ENCODE data around the gene CDK14.
A peak's percentile ranks its signal among the peaks of the same experiment; 100 is the strongest.

Gene CDK14

DNA sequence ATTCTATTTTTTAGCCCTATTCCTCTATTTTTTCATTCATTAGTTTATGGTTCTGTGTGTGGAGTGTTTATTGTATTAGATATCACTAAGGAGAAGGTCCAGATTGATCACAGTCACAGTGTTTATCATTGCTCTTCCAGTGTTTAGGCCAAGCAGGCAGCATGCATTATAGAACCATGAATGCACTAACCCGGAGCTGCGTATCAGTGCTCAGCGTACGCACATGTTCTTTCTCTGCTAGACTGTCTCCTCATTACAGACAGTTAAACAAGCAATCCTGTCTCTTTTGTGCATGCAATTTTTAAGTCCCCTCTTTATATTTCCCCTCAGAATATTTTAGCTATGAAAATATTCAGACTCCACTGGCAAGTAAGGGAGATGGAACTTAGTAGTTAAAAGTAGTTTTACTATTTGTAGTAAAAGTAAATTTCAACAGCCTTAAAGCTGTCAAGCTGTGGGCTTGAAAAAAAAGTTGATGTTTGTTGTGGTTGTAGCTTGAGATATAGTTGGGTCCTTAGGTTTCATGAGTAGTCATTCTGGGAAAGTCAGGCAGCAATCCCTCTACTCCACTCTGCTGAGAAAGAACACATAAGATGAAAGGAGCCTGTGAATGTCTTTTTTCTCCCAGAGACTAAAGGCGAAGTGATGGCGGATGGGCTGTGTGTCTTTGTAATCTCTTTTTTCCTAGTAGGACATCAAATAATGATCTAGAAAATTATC, 260.4 kb downstream of the CDK14 start:
- no peak for DNase-seq

DNA sequence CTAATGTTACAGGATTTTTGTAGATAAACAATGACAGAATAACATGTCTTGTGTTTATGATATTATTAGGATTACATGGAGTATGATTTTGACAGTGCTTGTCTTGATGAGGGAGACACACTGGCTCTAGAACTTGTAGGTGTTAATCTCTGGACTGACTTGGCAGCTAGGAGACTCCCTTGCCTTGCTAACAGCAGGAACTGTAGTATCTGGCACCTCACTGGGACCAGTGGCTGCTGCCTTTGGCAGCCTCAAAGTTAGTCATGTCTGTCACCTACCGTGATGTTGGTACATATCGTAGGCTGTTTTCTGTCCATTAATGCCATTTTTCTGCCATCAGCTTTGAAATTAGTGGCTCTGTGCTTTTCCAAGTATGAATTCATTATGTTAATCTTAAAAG, 261.5 kb downstream of the CDK14 start:
- no peak for DNase-seq

DNA sequence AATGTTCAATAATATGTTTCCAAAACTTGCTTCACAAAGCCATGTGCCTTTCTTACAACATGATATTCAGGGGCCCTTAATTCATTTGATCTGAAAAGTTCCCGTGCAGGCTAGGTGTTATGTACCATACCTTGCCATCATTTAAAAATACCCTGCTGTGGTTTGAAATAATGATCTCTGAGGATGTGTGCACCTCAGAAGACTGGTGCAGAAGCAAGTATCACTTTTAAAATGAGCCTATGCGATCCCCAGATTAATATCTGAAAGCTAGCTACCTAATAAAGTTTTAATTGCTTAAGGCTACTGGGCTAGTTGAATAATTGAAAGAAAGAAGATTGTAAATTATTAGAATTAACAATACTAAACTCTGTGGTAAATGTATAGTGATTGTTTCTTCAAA, 262.4 kb downstream of the CDK14 start:
- no peak for DNase-seq

DNA sequence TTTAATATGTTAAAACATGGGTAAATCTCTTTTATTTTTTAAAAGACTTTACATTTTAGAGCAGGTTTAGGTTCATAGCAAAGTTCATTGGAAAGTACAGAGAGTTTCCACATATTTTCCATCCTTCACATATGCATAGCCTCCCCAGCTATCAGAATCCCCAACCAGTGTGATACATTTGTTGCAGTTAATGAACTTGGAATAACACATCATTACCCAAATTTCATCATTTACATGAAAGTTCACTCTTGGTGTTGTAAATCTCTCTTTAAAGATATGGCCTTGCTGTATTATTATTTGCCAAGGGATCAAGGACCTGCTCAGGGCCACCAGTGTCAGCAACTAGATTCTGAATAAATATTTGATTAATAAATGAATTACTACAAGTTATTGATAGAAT, 263.4 kb downstream of the CDK14 start:
- DNase-seq, result no peak

DNA sequence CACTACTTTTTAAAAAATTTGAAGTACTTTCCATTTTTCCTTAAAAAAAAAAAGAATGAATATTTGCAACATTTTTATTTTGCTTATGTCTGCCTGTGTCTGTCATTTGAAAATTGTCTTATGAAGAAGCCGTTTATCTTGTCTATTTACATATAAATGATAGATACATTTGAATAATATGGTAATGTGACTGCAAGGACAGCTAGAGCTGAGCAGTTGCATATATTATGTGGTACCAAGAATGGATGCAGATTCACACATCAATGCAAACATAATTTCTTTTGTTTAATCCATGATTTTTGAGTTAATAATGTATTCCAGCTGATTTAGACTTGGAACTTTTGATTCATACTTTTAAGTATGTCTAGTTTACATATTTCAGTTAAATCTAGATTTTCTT, 268.0 kb downstream of the CDK14 start:
- DNase-seq, result no peak

DNA sequence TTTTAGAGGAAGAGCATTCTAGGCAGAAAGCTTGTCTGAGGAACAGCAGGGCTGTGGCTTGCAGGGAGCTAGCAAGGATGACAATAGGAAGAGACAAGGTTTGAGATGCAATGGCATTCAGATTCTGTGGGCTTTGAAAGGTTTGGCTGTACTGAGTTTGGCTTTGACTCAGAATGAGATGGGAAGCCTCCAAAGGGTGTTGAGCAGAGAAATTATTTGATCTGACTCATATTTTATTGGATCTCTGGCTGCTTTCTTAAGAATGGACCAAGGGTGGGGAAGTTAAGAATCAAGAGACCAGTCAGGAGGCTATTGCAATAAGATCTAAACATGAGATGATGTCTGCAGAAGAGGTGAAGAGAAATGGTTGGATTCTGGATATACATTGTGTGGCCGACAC, 273.2 kb downstream of the CDK14 start:
- DNase-seq, result no peak

DNA sequence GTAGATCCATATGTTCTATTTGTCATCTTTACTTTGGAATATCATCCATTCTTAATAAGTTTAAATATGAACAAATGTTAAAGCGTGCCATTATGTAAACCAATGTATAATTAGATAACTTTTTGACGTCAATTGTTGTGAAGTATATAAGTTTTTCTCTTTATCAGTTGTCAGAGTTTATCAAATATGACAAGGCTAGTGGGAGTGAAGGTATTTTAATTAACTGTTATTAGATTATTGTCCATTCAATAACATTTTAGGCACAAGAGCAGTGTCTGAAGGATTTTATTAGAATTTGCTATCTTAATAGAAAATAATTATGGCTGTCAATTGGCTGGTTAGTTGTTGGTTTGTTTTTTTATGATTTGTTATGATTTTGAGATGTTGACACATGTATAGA, 280.6 kb downstream of the CDK14 start:
- no peak for DNase-seq

DNA sequence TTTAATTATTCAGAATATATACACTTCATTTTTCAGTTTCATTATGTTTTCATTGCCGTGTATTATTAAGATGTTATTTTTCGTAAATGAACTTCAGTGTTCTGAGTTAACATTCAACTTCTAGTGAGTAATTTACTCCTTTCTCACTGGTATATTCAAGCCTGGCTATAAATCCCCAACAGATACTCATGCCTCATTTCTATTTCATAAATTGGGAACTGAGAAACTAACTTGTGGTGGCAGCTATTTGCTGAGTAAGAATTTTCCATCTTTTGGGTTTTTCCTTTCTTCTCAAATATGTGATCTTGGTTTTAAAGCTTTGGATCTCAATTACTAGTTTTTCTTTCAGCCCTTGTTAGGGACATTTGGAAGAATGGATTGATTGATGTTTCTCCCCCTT, 281.1 kb downstream of the CDK14 start:
- DNase-seq, result no peak

DNA sequence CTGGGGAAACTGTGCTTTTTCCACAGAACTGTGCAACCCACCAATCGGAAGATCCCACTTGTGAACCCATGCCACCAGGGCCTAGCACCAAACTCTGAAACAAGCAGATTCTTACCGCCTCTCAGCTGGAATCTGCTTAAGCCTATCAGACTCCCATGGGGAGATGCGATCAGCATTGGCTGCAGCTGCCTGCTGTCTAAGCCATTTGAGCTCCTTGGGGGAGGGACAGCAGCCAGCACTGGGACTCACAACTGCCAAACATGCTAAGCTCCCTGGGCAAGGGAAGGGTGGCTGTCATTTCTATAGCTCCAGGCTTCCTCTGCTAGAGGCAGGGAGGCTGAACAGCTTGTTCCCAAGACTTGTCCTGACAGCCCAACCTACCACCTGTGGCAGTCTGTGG, 283.8 kb downstream of the CDK14 start:
- no peak for DNase-seq

DNA sequence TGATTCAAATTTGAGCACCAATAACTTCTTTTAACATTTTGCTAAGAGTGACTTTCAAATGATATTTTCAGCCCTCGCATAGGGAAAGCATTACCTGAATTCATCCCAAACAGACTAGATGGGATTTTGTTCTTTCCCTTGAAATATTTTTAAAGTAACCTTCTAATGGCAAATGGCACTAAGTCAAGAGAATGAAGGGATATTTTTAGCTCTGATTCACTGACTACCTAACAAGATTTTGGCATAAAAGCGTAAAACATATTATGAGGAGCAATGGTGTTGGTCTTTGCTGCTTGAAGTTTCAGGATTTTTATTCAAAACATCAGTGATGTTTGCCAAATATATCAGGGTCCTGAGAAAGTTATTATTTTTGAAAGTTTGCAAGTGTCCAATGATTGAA, 290.3 kb downstream of the CDK14 start:
- no peak for DNase-seq

DNA sequence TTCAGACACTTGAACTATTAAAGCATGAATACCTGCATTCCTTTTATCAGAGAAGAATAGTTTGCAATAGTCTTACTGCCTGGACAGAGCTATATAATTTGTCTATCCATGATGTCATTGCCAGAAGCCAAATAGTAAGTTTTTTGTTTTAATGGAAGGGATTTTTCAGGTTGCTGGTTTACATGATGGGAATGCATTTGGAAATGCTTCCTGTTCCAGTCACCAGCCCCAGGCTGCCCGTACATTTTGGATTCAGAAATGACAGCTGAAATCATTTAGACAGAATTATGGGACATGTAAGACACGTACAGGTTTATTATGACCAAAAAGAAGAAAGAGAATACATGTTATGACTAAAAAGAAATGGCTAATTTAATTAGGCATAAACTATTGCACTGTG, 293.1 kb downstream of the CDK14 start:
- no peak for DNase-seq

DNA sequence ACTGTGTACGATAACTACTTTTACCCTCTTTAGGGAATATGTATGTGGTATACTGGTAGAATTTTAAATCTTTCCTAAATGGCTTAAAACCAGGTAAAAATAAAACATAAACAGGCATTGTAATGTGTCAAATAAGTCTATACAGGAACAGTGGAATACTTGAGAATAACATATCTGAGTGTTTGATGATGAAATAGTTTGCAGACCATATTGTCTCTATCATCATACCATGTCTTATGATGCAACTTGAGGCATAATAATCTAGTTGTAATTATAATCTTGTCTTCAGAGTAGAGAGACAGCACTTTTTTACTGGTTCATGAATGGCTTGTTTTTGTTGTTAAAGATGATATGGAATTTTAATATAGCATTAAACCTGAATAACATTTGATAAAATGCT, 293.5 kb downstream of the CDK14 start:
- no peak for DNase-seq

DNA sequence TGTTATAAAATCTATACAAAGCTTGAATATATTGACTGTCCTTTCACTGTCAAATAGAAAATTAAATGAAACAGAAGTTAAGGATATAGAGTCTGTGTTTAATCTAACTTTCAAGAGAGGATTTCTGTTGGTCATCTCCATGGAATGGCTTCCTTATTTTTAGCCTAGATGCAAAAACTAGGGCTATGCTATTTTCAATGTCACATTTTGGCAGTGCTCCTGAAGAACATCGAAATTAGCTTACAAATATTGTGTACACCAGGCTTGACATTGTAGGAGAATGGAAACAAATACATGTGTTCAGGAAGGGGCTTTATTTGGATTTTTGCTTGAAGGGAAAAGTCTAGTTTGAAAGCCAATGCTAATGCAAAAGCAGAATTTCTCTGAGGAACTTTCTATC, 295.4 kb downstream of the CDK14 start:
- no peak for DNase-seq

DNA sequence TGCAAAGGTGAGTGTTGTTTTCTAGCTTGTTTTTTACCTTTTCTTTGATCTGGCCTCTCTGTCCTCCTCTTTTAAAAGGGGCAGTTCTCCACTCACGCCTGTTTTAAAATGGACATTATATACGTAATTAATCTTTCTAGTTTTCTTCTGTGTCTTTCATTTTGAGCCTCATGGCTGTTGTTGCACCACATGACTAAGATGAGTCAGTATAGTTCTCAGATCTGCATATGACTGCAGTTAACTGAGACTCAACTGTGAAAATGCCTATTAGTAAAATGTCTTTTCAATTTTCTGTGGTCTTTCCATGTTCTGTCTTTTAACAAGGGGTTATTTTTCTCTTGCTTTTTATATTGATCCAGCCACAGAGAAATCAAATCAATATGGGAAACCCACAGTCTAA, 296.1 kb downstream of the CDK14 start:
- no peak for DNase-seq

DNA sequence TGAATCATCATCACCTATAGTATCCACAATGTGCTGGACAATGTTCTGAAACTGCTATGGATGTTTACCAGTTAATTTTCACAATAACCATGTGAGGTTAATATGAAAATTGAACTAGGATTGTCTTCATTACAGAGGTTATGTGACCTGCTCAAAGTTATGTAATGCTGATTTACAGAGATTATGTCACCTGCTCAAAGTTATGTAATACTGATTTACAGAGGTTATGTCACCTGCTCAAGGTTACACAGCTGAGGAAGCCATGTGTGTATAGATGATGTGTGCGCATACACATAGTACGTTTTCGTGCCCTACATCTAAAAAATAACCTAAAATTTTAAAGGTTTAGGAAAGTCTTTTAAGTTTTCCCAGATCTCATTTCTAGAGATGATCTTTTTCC, 298.0 kb downstream of the CDK14 start:
- DNase-seq, result no peak

DNA sequence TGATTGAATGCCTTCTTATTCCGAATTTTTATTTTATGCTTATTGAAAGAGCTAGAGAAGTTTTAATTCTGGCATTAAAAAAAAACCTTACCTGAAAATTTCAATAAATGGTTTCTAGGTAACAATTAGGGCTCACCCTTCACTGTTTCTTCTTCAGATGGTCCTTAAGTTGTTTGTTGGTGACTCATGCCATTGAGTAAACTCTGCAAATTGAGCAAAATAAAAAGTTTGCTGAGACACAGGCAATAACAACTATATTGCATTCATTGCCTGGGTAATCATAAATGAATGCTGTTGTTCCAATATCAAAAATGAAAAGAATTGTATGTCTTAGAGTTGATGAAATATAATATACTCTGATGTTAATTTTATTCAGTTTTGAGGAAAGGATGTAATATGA, 300.3 kb downstream of the CDK14 start:
- no peak for DNase-seq

DNA sequence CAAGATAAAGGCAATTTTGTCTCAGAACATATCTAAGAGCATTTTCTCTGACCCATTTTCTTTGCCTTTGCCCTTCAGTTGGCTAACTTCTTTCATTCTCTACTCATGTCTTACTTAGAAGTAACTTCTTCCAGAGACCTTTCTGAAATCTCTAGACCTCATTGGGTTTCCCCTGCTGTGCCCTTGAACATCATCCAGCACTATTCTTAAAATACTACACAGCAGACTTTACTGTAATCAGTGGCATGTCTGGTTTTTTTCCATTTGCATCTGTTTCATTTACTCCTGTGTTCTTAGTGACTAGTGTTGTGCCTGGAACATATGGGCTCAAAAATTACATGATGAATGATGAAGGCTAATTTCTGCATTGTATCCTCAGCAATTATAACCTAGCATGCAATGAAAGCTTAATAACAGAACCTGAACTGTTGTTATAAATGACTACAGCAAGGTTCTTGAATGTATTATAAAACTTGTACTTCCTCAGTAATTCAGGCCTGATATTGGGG, 301.9 kb downstream of the CDK14 start:
- DNase-seq, result no peak

DNA sequence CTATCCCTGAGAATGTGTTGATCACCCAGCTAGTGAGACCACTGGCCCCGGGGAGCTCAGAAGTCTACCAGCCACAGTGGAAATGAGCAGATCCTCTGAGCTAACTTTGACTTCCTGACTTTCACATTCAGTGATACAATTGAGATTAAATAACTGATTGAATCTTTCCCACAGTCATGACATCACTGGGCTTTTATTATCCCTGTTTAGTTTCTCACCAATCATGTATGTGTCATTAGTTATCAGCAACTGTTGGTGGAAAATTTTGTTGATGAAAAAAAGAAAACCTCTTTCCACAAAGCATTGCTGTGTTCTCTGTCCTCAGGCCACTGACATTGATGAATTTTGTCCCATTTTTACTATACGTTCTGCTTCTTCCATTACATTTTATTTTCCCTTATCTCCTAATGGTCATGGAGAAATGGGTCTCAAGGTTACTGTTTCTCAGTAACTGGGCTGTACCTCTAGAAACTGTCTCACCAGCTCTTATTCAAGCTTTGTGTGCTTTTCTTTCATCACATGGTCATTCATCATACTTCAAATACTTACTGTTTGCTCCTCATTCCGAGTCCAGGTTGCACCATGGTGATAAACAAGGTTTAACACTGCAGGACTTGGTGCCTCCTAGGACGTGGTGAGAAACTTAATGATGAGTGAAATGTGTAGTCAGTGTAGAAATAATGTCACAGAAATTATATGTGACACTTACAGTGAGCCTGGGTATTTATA, 304.7 kb downstream of the CDK14 start:
- peak; percentile 19 for DNase-seq

DNA sequence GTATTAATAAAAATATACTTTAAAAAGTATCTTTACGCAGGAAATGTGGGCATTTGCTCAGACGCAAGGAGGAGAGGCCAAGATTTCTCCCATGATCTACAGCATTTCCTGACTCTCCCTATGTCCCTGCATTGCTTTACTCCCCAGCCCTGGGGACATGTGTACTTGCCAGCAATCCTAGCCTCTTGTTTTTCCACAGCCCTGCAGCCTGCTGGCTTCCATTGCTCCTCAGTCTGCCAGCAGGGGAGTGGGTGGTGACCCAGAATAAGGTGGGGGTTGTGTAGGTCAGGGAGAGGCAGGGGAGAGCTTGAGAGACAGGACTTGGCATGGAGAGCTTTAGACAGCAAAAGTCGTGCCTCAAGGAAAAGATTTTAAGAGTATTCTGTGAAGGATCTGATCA, 307.7 kb downstream of the CDK14 start:
- no peak for DNase-seq

DNA sequence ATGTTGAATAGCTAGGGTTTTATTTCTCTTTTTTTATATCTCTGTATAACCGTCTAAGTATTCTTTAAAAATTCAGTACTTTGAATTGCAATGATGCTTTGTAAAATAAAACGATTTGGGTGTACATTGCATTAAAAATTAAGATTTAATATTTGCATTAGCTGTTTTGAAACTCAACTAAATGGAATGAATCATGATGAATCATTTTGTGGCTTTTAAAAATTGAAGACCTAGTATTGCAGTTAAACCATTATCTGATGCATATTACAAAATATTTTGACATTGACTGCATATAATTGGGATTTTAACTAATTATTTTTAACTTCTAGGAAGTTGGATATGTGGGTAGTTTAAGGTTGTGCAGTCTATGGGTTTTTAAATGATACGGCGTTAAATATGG, 314.0 kb downstream of the CDK14 start:
- DNase-seq, result no peak

DNA sequence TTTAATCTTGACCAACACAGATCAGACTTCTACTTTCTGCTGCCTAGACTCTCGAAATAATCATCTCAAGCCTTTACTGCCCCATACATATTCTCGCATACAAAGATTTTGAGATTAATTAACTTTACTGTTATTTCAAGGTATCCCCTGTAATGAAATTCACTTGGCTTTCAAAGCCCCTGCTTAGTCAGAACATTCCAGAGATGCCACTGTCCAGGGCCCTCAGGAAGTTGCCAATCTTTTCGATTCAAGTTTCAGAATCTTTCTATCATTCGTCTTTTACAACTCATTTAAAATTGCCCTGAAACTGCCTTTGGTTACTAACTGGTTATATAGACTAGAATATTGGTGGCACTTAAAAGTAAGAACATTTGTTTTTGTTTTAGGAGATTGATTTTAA, 320.2 kb downstream of the CDK14 start:
- no peak for DNase-seq

DNA sequence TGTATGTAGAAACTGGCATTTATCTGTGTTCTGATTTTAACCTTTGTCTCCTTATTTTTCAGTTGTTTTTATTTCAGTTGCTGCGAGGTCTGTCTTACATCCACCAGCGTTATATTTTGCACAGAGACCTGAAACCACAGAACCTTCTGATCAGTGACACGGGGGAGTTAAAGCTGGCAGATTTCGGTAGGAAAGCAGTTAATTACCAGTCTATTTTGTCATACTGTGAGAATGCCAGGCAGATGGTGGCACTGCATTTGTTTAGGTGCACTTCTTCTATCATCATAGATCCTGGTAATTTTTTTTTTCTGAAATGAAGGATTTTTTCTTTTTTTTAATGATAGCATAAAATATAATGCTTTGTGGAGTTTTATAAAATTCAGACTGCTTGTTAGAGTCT, 321.4 kb downstream of the CDK14 start:
- no peak for DNase-seq

DNA sequence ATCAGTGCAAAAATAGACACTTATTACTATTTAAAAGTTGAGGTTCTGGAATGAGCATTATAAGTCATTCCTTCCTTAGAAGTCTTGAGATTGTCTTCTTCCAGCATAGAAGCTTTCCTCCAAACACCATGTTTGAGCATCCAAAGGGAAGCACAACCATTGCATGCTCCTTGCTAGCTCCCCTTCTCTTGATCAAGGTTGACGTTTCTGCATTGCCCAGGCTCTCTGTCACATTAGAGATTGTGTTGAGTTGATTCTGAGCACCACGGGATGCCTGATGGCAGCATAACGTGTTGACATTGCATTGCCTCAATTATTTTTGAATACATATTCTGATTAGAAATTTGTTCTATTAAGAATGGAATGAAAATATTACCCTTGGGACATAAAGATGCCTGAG, 322.2 kb downstream of the CDK14 start:
- no peak for DNase-seq

DNA sequence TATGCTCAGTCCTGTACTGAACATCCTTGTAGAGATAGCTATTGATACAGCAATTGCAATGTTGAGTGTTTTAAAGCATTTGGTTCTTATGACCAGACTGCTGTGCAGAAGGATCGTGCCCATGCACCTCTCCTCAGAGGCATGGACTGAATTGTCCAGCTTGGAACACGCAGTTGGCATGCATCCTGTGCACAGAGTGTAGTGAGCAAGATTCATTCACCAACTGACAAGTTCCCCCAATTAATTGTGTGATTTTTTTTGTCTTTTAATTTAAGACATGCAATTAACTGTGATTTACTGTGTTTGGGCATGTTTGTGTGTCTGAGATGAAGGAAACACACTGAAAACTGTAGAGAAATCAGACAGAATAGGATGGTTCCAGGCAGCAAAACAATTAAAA, 323.7 kb downstream of the CDK14 start:
- no peak for DNase-seq

DNA sequence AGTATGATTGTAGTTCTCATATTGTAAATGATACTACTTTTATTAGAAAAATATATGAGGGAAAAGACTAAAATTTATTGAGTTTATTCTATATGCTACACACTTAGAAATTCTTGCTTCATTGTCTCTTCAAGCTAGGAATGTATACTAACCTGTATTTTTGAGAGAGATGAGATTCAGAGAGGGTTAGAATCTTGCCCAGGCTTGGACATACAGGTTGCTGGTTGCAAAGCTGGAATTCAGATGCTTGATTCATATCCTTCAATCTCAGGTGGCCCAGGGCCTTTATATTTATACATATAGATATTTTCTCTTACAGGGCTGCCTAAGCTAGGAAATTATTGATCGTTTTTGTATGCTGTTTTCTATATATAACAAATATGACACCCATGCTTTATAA, 324.2 kb downstream of the CDK14 start:
- no peak for DNase-seq
